Subcutaneous abdominal adipose tissue (tissue), 5 donors: ENCODE measurements around the gene CWF19L1.
"Not testable (repeated sequence)": the region's sequence is repeated elsewhere in the genome, so short reads cannot be mapped to it uniquely, and the experiment has no call there.

Experiments
- H3K27ac ChIP-seq: one replicate; pipeline ENCODE4 v1.7.0; 2013; ENCODE audit warnings: low read depth, mild to moderate bottlenecking, inconsistent platforms, low read length, moderate library complexity
- H3K27me3 ChIP-seq, 5 donors: one replicate each; pipeline ENCODE4 v1.7.0; 2013; ENCODE audit warnings: low read length in 5 of 5, inconsistent platforms in 1 of 5; ENCODE audit not compliant: control insufficient read depth in 5 of 5, insufficient read depth in 4 of 5
- H3K36me3 ChIP-seq, 5 donors: one replicate each; pipeline ENCODE4 v1.7.0; 2013; ENCODE audit warnings: low read length in 5 of 5; ENCODE audit not compliant: control insufficient read depth in 5 of 5, insufficient read depth in 5 of 5
- H3K4me1 ChIP-seq, 5 donors: one replicate each; pipeline ENCODE4 v1.7.0; 2013; ENCODE audit warnings: low read length in 5 of 5, mild to moderate bottlenecking in 3 of 5, moderate library complexity in 1 of 5; ENCODE audit not compliant: control insufficient read depth in 5 of 5, insufficient read depth in 5 of 5
- H3K4me3 ChIP-seq, 5 donors: one replicate each; pipeline ENCODE4 v1.7.0; 2013; ENCODE audit warnings: low read length in 5 of 5, low read depth in 1 of 5
- H3K9ac ChIP-seq, 5 donors: one replicate each; pipeline ENCODE4 v1.7.0; 2013; ENCODE audit warnings: low read length in 5 of 5, mild to moderate bottlenecking in 4 of 5, moderate library complexity in 3 of 5
- H3K9me3 ChIP-seq, 5 donors: one replicate each; pipeline ENCODE4 v1.7.0; 2013; ENCODE audit warnings: low read length in 5 of 5; ENCODE audit not compliant: control insufficient read depth in 5 of 5
- donor health status: healthy.
- donor health status: healthy.
- donor health status: healthy.
- donor health status: healthy.
- donor health status: healthy.

CWF19L1 gene

DNA sequence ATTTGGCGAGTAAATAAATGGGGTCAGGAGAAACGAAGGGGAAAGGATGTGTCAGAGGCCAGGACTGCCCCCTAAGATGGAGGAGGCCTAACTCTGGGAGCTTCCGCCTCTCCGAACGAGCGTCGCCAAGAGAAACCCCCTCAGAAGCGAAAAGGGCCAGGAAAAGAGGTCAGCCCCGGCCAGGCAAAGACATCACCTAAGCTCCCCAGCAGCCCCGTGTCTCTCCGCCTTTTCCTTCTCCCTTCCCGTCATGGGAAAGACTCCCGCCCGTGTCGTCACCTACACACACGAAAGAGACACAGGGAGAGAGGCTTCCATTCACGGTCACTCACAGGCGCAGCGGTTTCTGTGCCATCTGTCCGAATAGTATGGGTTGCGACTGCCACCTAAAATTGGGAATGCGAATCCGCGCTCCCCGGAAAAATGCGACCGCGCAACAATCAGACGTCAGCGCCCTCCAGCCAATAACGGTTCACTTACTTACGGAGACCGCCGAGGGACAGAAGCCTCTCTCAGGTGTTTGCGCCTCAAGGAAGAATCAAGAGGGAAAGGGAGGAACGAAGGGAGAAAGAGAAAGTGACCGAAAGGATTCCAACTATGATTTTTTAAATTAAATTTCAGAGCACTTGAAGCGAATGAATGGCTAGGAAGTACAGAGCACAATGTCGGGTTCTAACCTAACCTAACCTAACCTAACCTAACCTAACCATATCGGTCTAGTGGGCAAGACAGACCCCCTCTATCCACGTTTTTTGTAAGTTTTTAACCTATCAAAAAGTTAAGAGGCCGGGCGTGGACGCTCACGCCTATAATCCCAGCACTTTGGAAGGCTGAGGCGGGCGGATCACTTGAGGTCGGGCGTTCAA, at the start of gene CWF19L1:
CWF19L1 (minus strand) TSS at position 400 of the 866 bp plus-strand sequence; CDS start at position 355, 45 bp downstream.
- H3K4me3 ChIP-seq, result peak within 1 kb of the TSS; percentile 99 to 100 (median 100)

DNA sequence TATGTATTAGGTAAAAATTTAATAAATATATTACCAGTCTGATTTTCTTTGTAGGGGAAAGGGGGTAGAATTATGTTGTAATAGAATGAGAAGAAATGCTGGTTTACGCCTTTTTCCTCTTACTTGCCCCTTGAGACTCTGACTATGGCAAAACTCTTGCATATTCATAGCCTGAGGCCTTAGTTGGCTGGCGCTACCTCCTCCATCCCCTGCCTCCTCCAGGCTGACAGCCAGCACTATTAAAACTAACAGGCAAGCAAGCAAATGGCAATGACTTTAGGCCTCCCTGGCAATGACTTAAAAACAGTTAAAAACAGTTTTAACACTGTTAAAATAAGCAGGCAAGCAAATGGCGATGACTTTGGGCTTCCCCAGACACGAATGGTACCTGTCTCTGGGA, 48.2 kb upstream of the CWF19L1 start:
- Histone ChIP-seq H3K4me3 (no peak overlapping the region), H3K36me3 (no peaks in the 10 kb centered on the region), H3K27me3 (peaks cover 0 to 2% (median 0%) of the 10 kb centered on the region in 5 donors), H3K9me3 (no peaks in the 10 kb centered on the region), H3K9ac (peak overlapping the region in 1 of 5 donors; percentile 26), H3K4me1 (peaks cover 0 to 21% (median 10%) of the 10 kb centered on the region in 5 donors), H3K27ac (peak overlapping the region; percentile 71)

More for the DNA sequence above, at the start of gene CWF19L1:
- Histone ChIP-seq H3K9ac (peak within 1 kb of the TSS; percentile 97 to 100 (median 100)), H3K27ac (peak within 1 kb of the TSS; percentile 75), H3K36me3 (no peaks in the 10 kb centered on the region), H3K9me3 (no peaks in the 10 kb centered on the region), H3K27me3 (no peaks in the 10 kb centered on the region), H3K4me1 (peaks cover 0 to 21% (median 19%) of the 10 kb centered on the region in 5 donors)

DNA sequence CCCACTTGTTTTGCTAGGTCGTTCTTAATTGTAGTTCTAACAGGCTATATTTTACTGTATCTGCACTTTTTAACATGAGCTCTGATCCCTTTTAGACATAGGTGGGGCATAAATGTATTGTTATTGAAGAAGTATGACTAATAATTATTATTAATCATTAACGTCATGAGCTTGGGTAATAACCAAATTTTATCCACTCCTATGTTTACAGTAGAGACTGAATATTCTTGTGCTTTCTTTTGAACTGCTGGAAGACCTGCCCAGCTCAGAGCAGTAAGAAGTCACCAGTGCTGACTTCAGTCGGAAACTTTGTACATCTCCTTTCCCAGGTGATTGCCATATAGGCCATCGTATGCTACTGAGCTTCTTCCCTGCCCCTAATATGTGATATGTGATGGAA, 43.9 kb upstream of the CWF19L1 start:
- Histone ChIP-seq H3K27me3 (no peaks in the 10 kb centered on the region), H3K36me3 (no peaks in the 10 kb centered on the region), H3K4me1 (peaks cover 0 to 35% (median 10%) of the 10 kb centered on the region in 5 donors), H3K9ac (no peak overlapping the region), H3K9me3 (no peaks in the 10 kb centered on the region), H3K4me3 (no peak overlapping the region), H3K27ac (no peak overlapping the region)

DNA sequence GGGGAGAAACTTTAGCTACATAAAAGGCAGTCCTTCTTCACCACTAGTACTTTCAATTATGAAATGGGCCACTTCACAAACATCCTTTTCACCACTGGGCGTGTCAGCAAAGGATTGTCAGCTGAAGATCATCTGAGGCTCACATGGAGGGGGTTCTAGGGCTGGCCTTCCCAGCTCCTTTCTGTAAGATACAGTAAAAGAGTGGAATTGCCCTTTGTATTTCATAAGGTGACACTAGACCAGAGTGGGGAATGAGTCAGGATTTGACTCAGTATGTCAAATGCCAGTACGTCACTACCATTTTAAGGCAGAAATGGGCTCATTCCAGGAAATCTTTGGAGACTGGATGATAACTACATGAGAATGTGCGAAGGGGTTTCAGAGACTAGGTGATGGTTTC, 40.2 kb upstream of the CWF19L1 start:
- Histone ChIP-seq H3K4me1 (peaks cover 0 to 17% (median 0%) of the 10 kb centered on the region in 5 donors), H3K4me3 (no peak overlapping the region), H3K9me3 (no peaks in the 10 kb centered on the region), H3K27me3 (no peaks in the 10 kb centered on the region), H3K9ac (no peak overlapping the region), H3K27ac (no peak overlapping the region), H3K36me3 (no peaks in the 10 kb centered on the region)

DNA sequence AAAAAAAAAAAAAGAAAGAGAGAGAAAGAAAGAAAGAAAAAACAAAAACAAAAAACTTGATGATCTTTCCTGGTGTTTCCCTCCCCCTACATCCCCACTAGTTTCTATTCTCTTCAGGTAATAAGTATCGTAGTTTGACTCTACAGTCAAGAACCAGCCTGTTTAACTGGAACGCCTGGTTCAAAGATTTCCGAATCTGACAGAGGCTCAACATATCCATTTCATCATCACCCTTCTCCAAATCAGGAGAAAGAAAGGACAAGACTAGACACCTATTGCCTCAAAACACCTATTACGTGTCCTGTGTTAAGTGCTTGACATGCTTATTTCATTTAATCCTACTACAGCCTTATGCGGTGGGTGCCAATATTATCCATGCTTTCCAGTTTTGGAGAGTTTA, 39.4 kb upstream of the CWF19L1 start:
- Histone ChIP-seq H3K27me3 (no peaks in the 10 kb centered on the region), H3K27ac (no peak overlapping the region), H3K36me3 (no peaks in the 10 kb centered on the region), H3K9ac (no peak overlapping the region), H3K4me3 (no peak overlapping the region), H3K9me3 (no peaks in the 10 kb centered on the region), H3K4me1 (peaks cover 0 to 17% (median 0%) of the 10 kb centered on the region in 5 donors)

DNA sequence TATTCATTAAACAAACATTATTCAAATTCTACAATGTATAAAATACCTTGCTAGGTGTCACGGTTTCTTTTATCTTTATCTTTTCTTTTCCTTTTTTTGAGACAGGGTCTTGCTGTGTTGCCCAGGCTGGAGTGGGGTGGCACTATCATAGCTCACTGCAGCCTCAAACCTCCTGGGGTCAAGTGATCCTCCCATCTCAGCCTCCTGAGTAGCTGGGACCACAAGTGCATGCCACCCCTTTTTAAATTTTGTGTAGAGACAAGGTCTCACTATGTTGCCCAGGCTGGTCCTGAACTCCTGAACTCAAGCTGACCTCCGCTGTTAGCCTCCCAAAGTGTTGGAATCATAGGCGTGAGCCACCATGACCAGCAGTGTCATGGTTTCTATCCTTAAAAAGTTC, 37.0 kb upstream of the CWF19L1 start:
- Histone ChIP-seq H3K27ac (no peak overlapping the region), H3K27me3 (no peaks in the 10 kb centered on the region), H3K36me3 (no peaks in the 10 kb centered on the region), H3K4me1 (peaks cover 0 to 17% (median 0%) of the 10 kb centered on the region in 5 donors), H3K9me3 (no peaks in the 10 kb centered on the region), H3K4me3 (no peak overlapping the region), H3K9ac (no peak overlapping the region)

DNA sequence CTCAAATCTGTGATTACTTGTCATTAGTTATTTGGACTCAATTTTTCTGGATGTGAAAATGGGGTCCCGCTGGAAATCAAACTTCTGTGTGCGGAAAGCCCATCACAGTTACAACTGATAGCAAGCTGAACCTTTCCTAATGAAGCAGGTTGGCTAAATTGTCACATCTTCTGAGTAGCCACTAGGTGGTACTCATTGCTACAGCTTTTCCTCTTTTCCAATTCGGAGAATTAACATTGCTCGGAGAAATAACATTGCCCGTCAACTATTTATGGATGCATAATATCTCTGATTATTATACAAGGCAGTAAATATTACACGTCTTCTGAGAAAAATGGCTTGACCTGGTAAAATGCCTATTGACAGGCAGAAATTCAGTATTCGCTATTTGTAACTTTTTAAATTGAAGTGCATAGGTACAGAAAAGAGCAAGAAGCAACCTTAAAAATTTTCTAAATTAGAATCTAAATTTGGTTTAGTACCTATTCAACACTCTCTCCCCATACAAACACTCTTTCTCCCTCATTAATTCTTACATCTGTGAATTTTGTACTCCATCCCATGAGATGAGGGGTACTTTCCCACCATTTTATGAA, 36.4 kb upstream of the CWF19L1 start:
- Histone ChIP-seq H3K27me3 (no peaks in the 10 kb centered on the region), H3K4me3 (no peak overlapping the region), H3K36me3 (no peaks in the 10 kb centered on the region), H3K27ac (no peak overlapping the region), H3K9ac (no peak overlapping the region), H3K4me1 (peaks cover 0 to 17% (median 0%) of the 10 kb centered on the region in 5 donors), H3K9me3 (no peaks in the 10 kb centered on the region)

DNA sequence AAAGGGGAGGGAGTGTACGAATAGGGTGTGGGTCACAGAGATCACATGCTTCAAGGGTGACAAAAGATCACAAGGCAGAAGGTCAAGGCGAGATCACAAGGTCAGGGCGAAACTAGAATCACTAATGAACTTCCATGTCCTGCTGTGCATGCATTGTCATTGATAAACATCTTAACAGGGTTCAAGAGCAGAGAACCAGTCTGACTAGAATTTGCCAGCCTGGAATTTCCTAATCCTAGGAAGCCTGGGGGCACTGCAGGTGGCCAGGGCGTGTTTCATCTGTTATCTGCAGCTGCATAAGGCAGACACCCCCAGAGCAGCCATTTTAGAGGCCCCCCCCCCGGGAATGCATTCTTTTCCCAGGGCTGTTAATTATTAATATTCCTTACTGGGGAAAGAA, 33.7 kb upstream of the CWF19L1 start:
- H3K9ac ChIP-seq, H3K27me3 ChIP-seq, H3K36me3 ChIP-seq, H3K4me1 ChIP-seq, H3K9me3 ChIP-seq, H3K27ac ChIP-seq, H3K4me3 ChIP-seq: not testable (repeated sequence)

DNA sequence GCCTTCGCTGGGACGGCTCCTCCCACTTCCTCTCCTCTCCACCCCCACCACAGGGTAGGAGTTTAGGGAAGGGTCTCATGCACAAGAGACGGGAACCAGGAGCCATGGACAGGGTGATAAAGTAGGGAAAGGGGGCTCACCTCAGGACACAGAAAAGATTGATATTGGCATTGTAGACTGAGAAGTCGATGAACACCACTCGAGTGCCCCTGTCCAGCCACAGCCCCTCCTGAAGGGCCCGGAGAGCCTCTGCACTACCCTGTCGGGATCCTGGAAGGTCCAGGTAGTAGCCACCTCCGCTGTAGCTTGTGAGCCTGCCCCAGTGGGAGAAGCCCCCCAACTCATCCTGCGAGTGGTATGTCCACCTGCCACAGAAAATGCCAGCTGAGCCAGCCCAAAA, 29.8 kb upstream of the CWF19L1 start:
- Histone ChIP-seq H3K4me3 (no peak overlapping the region), H3K9me3 (no peaks in the 10 kb centered on the region), H3K9ac (no peak overlapping the region), H3K36me3 (no peaks in the 10 kb centered on the region), H3K27me3 (peaks cover 4 to 10% (median 6%) of the 10 kb centered on the region in 5 donors), H3K27ac (no peak overlapping the region), H3K4me1 (peaks cover 0 to 7% (median 0%) of the 10 kb centered on the region in 5 donors)

DNA sequence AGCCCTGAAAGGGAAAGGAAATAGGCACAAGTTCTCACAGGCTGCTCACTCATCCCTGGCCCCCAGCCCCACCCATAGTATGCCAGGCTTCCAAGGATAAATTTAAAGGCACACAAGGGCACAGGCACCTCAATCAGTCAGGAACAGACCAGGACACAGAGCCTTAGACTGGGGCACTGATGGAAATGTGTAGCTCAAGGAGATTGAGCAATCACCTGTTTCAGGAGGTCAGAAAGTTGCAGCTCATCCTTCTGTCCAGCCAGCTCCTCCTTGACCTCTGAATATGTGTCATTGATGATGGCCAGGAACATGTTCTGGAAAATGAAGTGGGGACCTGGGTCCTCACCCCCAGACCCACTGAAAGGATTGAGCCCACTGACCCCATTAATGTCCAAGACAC, 25.6 kb upstream of the CWF19L1 start:
- Histone ChIP-seq H3K27me3 (peaks cover 4 to 10% (median 6%) of the 10 kb centered on the region in 5 donors), H3K4me3 (no peak overlapping the region), H3K9me3 (no peaks in the 10 kb centered on the region), H3K36me3 (no peaks in the 10 kb centered on the region), H3K27ac (no peak overlapping the region), H3K4me1 (peaks cover 0 to 19% (median 7%) of the 10 kb centered on the region in 5 donors), H3K9ac (no peak overlapping the region)
